Measurements from ENCODE around the gene HSFX4. TPM values are rescaled to one million over a fixed set of nuclear protein-coding genes. Genes with fewer than 3 reads are reported as not detected.
"Not testable (repeated sequence)": the region's sequence is repeated elsewhere in the genome, so short reads cannot be mapped to it uniquely, and the experiment has no call there.

The HSFX4 gene
- polyA plus RNA-seq (2013, experiment 1 of 2), result not detected
- not detected for polyA plus RNA-seq (2013, experiment 2 of 2)

- WGBS, result no CpG with 5 or more reads among the region's 7 CpGs
- not testable (repeated sequence) for H2AFZ ChIP-seq (ENCODE audit: low read depth, low read length); H3K27me3 ChIP-seq (ENCODE audit: control insufficient read depth in 1 of 2, insufficient read depth in 1 of 2, low read length in 2 of 2); H3K4me2 ChIP-seq (ENCODE audit: low read length, poor library complexity, severe bottlenecking); H4K91ac ChIP-seq (ENCODE audit: low read length); H2AK5ac ChIP-seq (ENCODE audit: low read length, severe bottlenecking); H3K27ac ChIP-seq (ENCODE audit: low read length, poor library complexity, severe bottlenecking); H3K14ac ChIP-seq (ENCODE audit: low read length in 2 of 2); H3K4ac ChIP-seq (ENCODE audit: low read depth in 1 of 2, low read length in 2 of 2); H2BK5ac ChIP-seq (ENCODE audit: low read depth, low read length, poor library complexity, severe bottlenecking); H3K9me3 ChIP-seq (ENCODE audit: control insufficient read depth, low read length); H4K8ac ChIP-seq (ENCODE audit: low read length); H3K4me1 ChIP-seq (ENCODE audit: control insufficient read depth, insufficient read depth, low read depth, low read length); H3K79me1 ChIP-seq (replicated peaks; ENCODE audit: low read length, poor library complexity, severe bottlenecking); H3K36me3 ChIP-seq (ENCODE audit: control insufficient read depth in 1 of 2, insufficient read depth in 2 of 2, low read depth in 1 of 2, low read length in 2 of 2); H3K9ac ChIP-seq (ENCODE audit: low read length); H2BK12ac ChIP-seq (ENCODE audit: low read length in 2 of 2); H2BK15ac ChIP-seq (ENCODE audit: low read depth, poor library complexity, severe bottlenecking); H3K23ac ChIP-seq (ENCODE audit: low read length in 2 of 2); H3K4me3 ChIP-seq (ENCODE audit: insufficient read depth in 1 of 2, low read depth in 1 of 2, low read length in 2 of 2); H2BK120ac ChIP-seq (ENCODE audit: low read depth, low read length); DNase-seq; H3K18ac ChIP-seq (ENCODE audit: low read depth in 1 of 2, low read length in 2 of 2)
Observed at GRCh38 chrX:149929400-149929799, at the start of gene HSFX4. HSFX4 (plus strand) TSS chrX:149929573; CDS start chrX:149929645, 72 bp downstream.

- no peaks in the 10 kb centered on the region for H3K9me3 ChIP-seq (ENCODE audit: control insufficient read depth, low read length)
- no peak for DNase-seq
- H3K23ac ChIP-seq (ENCODE audit: low read length in 2 of 2), result no peak within 1 kb of the TSS
- H3K4me2 ChIP-seq (ENCODE audit: low read length, poor library complexity, severe bottlenecking), result no peak within 1 kb of the TSS
- H2BK5ac ChIP-seq (ENCODE audit: low read depth, low read length, poor library complexity, severe bottlenecking), result no peak within 1 kb of the TSS
- no peak within 1 kb of the TSS for H3K4me3 ChIP-seq (ENCODE audit: insufficient read depth in 1 of 2, low read depth in 1 of 2, low read length in 2 of 2)
- no peak within 1 kb of the TSS for H2AK5ac ChIP-seq (ENCODE audit: low read length, severe bottlenecking)
- no peak within 1 kb of the TSS for H3K4ac ChIP-seq (ENCODE audit: low read depth in 1 of 2, low read length in 2 of 2)
- no peak within 1 kb of the TSS for H3K18ac ChIP-seq (ENCODE audit: low read depth in 1 of 2, low read length in 2 of 2)
- H3K79me1 ChIP-seq (replicated peaks; ENCODE audit: low read length, poor library complexity, severe bottlenecking), result no peaks in the 10 kb centered on the region
- no peak within 1 kb of the TSS for H4K91ac ChIP-seq (ENCODE audit: low read length)
- H3K36me3 ChIP-seq (ENCODE audit: control insufficient read depth in 1 of 2, insufficient read depth in 2 of 2, low read depth in 1 of 2, low read length in 2 of 2), result no peaks in the 10 kb centered on the region
- no peak within 1 kb of the TSS for H2BK15ac ChIP-seq (ENCODE audit: low read depth, poor library complexity, severe bottlenecking)
- H2BK12ac ChIP-seq (ENCODE audit: low read length in 2 of 2), result no peak within 1 kb of the TSS
- H3K27me3 ChIP-seq (ENCODE audit: control insufficient read depth in 1 of 2, insufficient read depth in 1 of 2, low read length in 2 of 2), result no peaks in the 10 kb centered on the region
- no peak within 1 kb of the TSS for H3K9ac ChIP-seq (ENCODE audit: low read length)
- no peak within 1 kb of the TSS for H4K8ac ChIP-seq (ENCODE audit: low read length)
- 93% methylated on average over 17 of the region's 33 CpGs for WGBS
- no peaks in the 10 kb centered on the region for H3K4me1 ChIP-seq (ENCODE audit: control insufficient read depth, insufficient read depth, low read depth, low read length)
- no peak within 1 kb of the TSS for H3K14ac ChIP-seq (ENCODE audit: low read length in 2 of 2)
- H2BK120ac ChIP-seq (ENCODE audit: low read depth, low read length), result no peak within 1 kb of the TSS
- H2AFZ ChIP-seq (ENCODE audit: low read depth, low read length), result no peak within 1 kb of the TSS
- H3K27ac ChIP-seq (ENCODE audit: low read length, poor library complexity, severe bottlenecking), result no peak within 1 kb of the TSS
Observed at GRCh38 chrX:149881081-149881711, 48.2 kb upstream of the HSFX4 start, which contains the start of gene MAGEA8. MAGEA8 (plus strand) TSS chrX:149881183; CDS start chrX:149884273, 3,090 bp downstream.

GRCh38 chrX:149890828-149891227 is 38.5 kb upstream of the HSFX4 start:
- H3K4me3 ChIP-seq (ENCODE audit: insufficient read depth in 1 of 2, low read depth in 1 of 2, low read length in 2 of 2); H4K91ac ChIP-seq (ENCODE audit: low read length); H4K8ac ChIP-seq (ENCODE audit: low read length); H3K9ac ChIP-seq (ENCODE audit: low read length); H3K36me3 ChIP-seq (ENCODE audit: control insufficient read depth in 1 of 2, insufficient read depth in 2 of 2, low read depth in 1 of 2, low read length in 2 of 2); H3K23ac ChIP-seq (ENCODE audit: low read length in 2 of 2); H3K9me3 ChIP-seq (ENCODE audit: control insufficient read depth, low read length); H2AFZ ChIP-seq (ENCODE audit: low read depth, low read length); H3K4me2 ChIP-seq (ENCODE audit: low read length, poor library complexity, severe bottlenecking); H3K27me3 ChIP-seq (ENCODE audit: control insufficient read depth in 1 of 2, insufficient read depth in 1 of 2, low read length in 2 of 2); H2BK15ac ChIP-seq (ENCODE audit: low read depth, poor library complexity, severe bottlenecking); H2AK5ac ChIP-seq (ENCODE audit: low read length, severe bottlenecking); H2BK12ac ChIP-seq (ENCODE audit: low read length in 2 of 2); DNase-seq; H2BK5ac ChIP-seq (ENCODE audit: low read depth, low read length, poor library complexity, severe bottlenecking); H3K18ac ChIP-seq (ENCODE audit: low read depth in 1 of 2, low read length in 2 of 2); H3K4ac ChIP-seq (ENCODE audit: low read depth in 1 of 2, low read length in 2 of 2); H3K79me1 ChIP-seq (replicated peaks; ENCODE audit: low read length, poor library complexity, severe bottlenecking); H3K27ac ChIP-seq (ENCODE audit: low read length, poor library complexity, severe bottlenecking); H3K14ac ChIP-seq (ENCODE audit: low read length in 2 of 2); H3K4me1 ChIP-seq (ENCODE audit: control insufficient read depth, insufficient read depth, low read depth, low read length); H2BK120ac ChIP-seq (ENCODE audit: low read depth, low read length): not testable (repeated sequence)
- WGBS, result no CpG with 5 or more reads among the region's 2 CpGs

- H3K9me3 ChIP-seq (ENCODE audit: control insufficient read depth, low read length), result peaks cover 12% of the 10 kb centered on the region
- DNase-seq, result no peak
- H3K79me1 ChIP-seq (replicated peaks; ENCODE audit: low read length, poor library complexity, severe bottlenecking), result no peaks in the 10 kb centered on the region
- H3K4ac ChIP-seq (ENCODE audit: low read depth in 1 of 2, low read length in 2 of 2), result no peak overlapping the region
- no peak overlapping the region for H2AK5ac ChIP-seq (ENCODE audit: low read length, severe bottlenecking)
- no peak overlapping the region for H3K4me3 ChIP-seq (ENCODE audit: insufficient read depth in 1 of 2, low read depth in 1 of 2, low read length in 2 of 2)
- no peak overlapping the region for H2BK15ac ChIP-seq (ENCODE audit: low read depth, poor library complexity, severe bottlenecking)
- WGBS, result no CpG with 5 or more reads among the region's 1 CpG
- H4K8ac ChIP-seq (ENCODE audit: low read length), result no peak overlapping the region
- H2AFZ ChIP-seq (ENCODE audit: low read depth, low read length), result no peak overlapping the region
- no peak overlapping the region for H3K14ac ChIP-seq (ENCODE audit: low read length in 2 of 2)
- no peak overlapping the region for H3K9ac ChIP-seq (ENCODE audit: low read length)
- H2BK12ac ChIP-seq (ENCODE audit: low read length in 2 of 2), result no peak overlapping the region
- H2BK120ac ChIP-seq (ENCODE audit: low read depth, low read length), result no peak overlapping the region
- H3K4me1 ChIP-seq (ENCODE audit: control insufficient read depth, insufficient read depth, low read depth, low read length), result no peaks in the 10 kb centered on the region
- H3K27ac ChIP-seq (ENCODE audit: low read length, poor library complexity, severe bottlenecking), result no peak overlapping the region
- no peak overlapping the region for H2BK5ac ChIP-seq (ENCODE audit: low read depth, low read length, poor library complexity, severe bottlenecking)
- no peak overlapping the region for H3K23ac ChIP-seq (ENCODE audit: low read length in 2 of 2)
- H3K18ac ChIP-seq (ENCODE audit: low read depth in 1 of 2, low read length in 2 of 2), result no peak overlapping the region
- peaks cover 0 to 7% of the 10 kb centered on the region in 2 experiments for H3K27me3 ChIP-seq (ENCODE audit: control insufficient read depth in 1 of 2, insufficient read depth in 1 of 2, low read length in 2 of 2)
- no peak overlapping the region for H3K4me2 ChIP-seq (ENCODE audit: low read length, poor library complexity, severe bottlenecking)
- H3K36me3 ChIP-seq (ENCODE audit: control insufficient read depth in 1 of 2, insufficient read depth in 2 of 2, low read depth in 1 of 2, low read length in 2 of 2), result no peaks in the 10 kb centered on the region
- no peak overlapping the region for H4K91ac ChIP-seq (ENCODE audit: low read length)
Observed at GRCh38 chrX:149898554-149898953, 30.8 kb upstream of the HSFX4 start.
